HCT116 (cell line): Measurements from ENCODE around the gene ARHGEF37. TPM values are rescaled to one million over a fixed set of nuclear protein-coding genes. Genes with fewer than 3 reads are reported as not detected.

Source experiments
- ATAC-seq: fragments of 200-7000 bp; cut with Tn5 transposase; 2 replicates; pipeline ENCODE4 v1.9.1; 2020; ENCODE audit warnings: mild to moderate bottlenecking, moderate library complexity
- BruUV-seq: library from RNA; stranded (reverse); fragments of 400-500 nt; replicated peaks from 2 replicates; lab custom pipeline; 2021; lab: Mats Ljungman, UMichigan
- CTCF ChIA-PET: fragments of 300-600 bp; sonication (Branson Sonifier 250); formaldehyde crosslinking; loops from one replicate; lab custom pipeline; 2021; ENCODE audit warnings: antibody characterized with exemption; lab: Charles Lee
- POLR2A ChIA-PET: fragments of 300-600, 350-600 bp; sonication (Branson Sonifier 250); formaldehyde crosslinking; loops from one replicate; lab custom pipeline; 2021; ENCODE audit warnings: antibody characterized with exemption; lab: Charles Lee
- RAD21 ChIA-PET, 2 experiments: fragments of 300-600 bp; sonication (Branson Sonifier 250); formaldehyde crosslinking; loops; one replicate each; lab custom pipeline; 2023; ENCODE audit warnings: low total read pairs in 2 of 2; ENCODE audit not compliant: uncharacterized antibody in 2 of 2, unreplicated experiment in 2 of 2, low non-redundant PET in 1 of 2; lab: Charles Lee
- DNase-seq: peaks from one replicate; pipeline ENCODE4 v3.0.0-alpha.2; 2010; ENCODE audit warnings: low read depth, low spot score
- H2AFZ ChIP-seq: fragments of 200-600 bp; shearing (Covaris generic), sonication (generic); 2 replicates; pipeline ENCODE4 v1.6.1; 2017; ENCODE audit warnings: low read depth, mixed run types, mixed read lengths, antibody characterized with exemption, low read length; ENCODE audit not compliant: poor library complexity, severe bottlenecking
- H3K27ac ChIP-seq: 2 replicates; pipeline ENCODE4 v1.5.1; 2012; ENCODE audit warnings: low read depth, low read length
- H3K27me3 ChIP-seq: fragments of 200-600 bp; sonication (generic); 2 replicates; pipeline ENCODE4 v1.6.1; 2016; ENCODE audit warnings: mixed run types, low read length, mixed read lengths; ENCODE audit not compliant: insufficient read depth
- H3K36me3 ChIP-seq, 2 experiments: fragments of 200-500 bp in 1 of 2; fragments of 200-600 bp in 1 of 2; sonication (Bioruptor generic) in 1 of 2; sonication (generic) in 1 of 2; 2 replicates each; pipeline versions ENCODE4 v1.5.1 to v1.6.1; 2014 to 2016; ENCODE audit warnings: low read length in 2 of 2, inconsistent platforms in 1 of 2, mixed read lengths in 1 of 2, mixed run types in 1 of 2; ENCODE audit not compliant: insufficient read depth in 2 of 2, control insufficient read depth in 1 of 2
- H3K4me1 ChIP-seq, 2 experiments: fragments of 200-600 bp in 1 of 2; sonication (generic) in 1 of 2; 2 replicates each; pipeline versions ENCODE4 v1.5.1 to v1.6.1; 2012 to 2017; ENCODE audit warnings: low read length in 2 of 2, inconsistent platforms in 1 of 2, mild to moderate bottlenecking in 1 of 2, mixed read lengths in 1 of 2, mixed run types in 1 of 2, moderate library complexity in 1 of 2; ENCODE audit not compliant: insufficient read depth in 2 of 2, control insufficient read depth in 1 of 2
- H3K4me2 ChIP-seq: fragments of 200-600 bp; sonication (generic); 2 replicates; pipeline ENCODE4 v1.6.1; 2017; ENCODE audit warnings: mixed run types, low read length, mixed read lengths
- H3K4me3 ChIP-seq, 2 experiments: fragments of 200-600 bp in 1 of 2; sonication (generic) in 1 of 2; replicated peaks in 1 of 2; 2 replicates each; pipeline ENCODE4 v1.5.1; 2011 to 2016; ENCODE audit warnings: low read length in 2 of 2, control low read depth in 1 of 2, low read depth in 1 of 2, mild to moderate bottlenecking in 1 of 2, mixed read lengths in 1 of 2, mixed run types in 1 of 2
- H3K79me2 ChIP-seq: fragments of 200-600 bp; sonication (generic); 2 replicates; pipeline ENCODE4 v1.6.1; 2017; ENCODE audit warnings: mild to moderate bottlenecking, mixed run types, low read length, moderate library complexity, mixed read lengths; ENCODE audit not compliant: insufficient read depth
- H3K9ac ChIP-seq: fragments of 200-600 bp; sonication (generic); 2 replicates; pipeline ENCODE4 v1.6.1; 2016; ENCODE audit warnings: low read length, mixed read lengths
- H3K9me2 ChIP-seq: fragments of 200-600 bp; sonication (generic), shearing (Covaris generic); 2 replicates; pipeline ENCODE4 v1.6.1; 2017; ENCODE audit warnings: mixed run types, mild to moderate bottlenecking, moderate library complexity; ENCODE audit not compliant: insufficient read depth
- H3K9me3 ChIP-seq, 2 experiments: fragments of 200-500 bp in 1 of 2; fragments of 200-600 bp in 1 of 2; sonication (Bioruptor generic) in 1 of 2; sonication (generic) in 1 of 2; 2 replicates each; pipeline ENCODE4 v1.6.1; 2014 to 2017; ENCODE audit warnings: low read length in 2 of 2, mixed read lengths in 2 of 2, inconsistent platforms in 1 of 2, low read depth in 1 of 2, mild to moderate bottlenecking in 1 of 2, mixed run types in 1 of 2, moderate library complexity in 1 of 2; ENCODE audit not compliant: control insufficient read depth in 1 of 2, insufficient read depth in 1 of 2
- H4K20me1 ChIP-seq: fragments of 200-600 bp; sonication (generic), shearing (Covaris generic); 2 replicates; pipeline ENCODE4 v1.6.1; 2017; ENCODE audit warnings: mixed run types, mild to moderate bottlenecking, moderate library complexity; ENCODE audit not compliant: insufficient read depth
- ATF3 ChIP-seq: IDR thresholded peaks from 2 replicates; pipeline ENCODE4 v1.6.1; 2012
- CBX3 ChIP-seq: IDR thresholded peaks from 2 replicates; pipeline ENCODE4 v1.6.1; 2012; ENCODE audit warnings: low read depth
- CEBPB ChIP-seq: IDR thresholded peaks from 2 replicates; pipeline ENCODE4 v1.6.1; 2012; ENCODE audit warnings: low read depth
- EGR1 ChIP-seq: IDR thresholded peaks from 2 replicates; pipeline ENCODE4 v1.6.1; 2012; ENCODE audit warnings: low read depth
- ELF1 ChIP-seq: IDR thresholded peaks from 2 replicates; pipeline ENCODE4 v1.6.1; 2012; ENCODE audit warnings: low read depth, borderline replicate concordance
- EZH2 ChIP-seq: fragments of 200-600 bp; sonication (generic); IDR thresholded peaks from 2 replicates; pipeline ENCODE4 v1.6.1; 2017; ENCODE audit warnings: antibody characterized with exemption, mixed run types
- JUND ChIP-seq: IDR thresholded peaks from 2 replicates; pipeline ENCODE4 v1.6.1; 2012
- POLR2A ChIP-seq: IDR thresholded peaks from 2 replicates; pipeline ENCODE4 v1.7.0; 2011; ENCODE audit warnings: borderline replicate concordance; ENCODE audit not compliant: insufficient read depth, insufficient read length; ENCODE audit errors: extremely low read depth
- POLR2AphosphoS5 ChIP-seq: IDR thresholded peaks from 2 replicates; pipeline ENCODE4 v1.6.1; 2011; ENCODE audit warnings: mild to moderate bottlenecking, low read depth, low read length, moderate library complexity
- RAD21 ChIP-seq: IDR thresholded peaks from 2 replicates; pipeline ENCODE4 v1.6.1; 2012; ENCODE audit warnings: low read depth, mild to moderate bottlenecking
- REST ChIP-seq: IDR thresholded peaks from 2 replicates; pipeline ENCODE4 v1.6.1; 2012; ENCODE audit warnings: low read depth
- SIN3A ChIP-seq: IDR thresholded peaks from 2 replicates; pipeline ENCODE4 v1.6.1; 2012; ENCODE audit warnings: low read depth
- TCF7L2 ChIP-seq: IDR thresholded peaks from 2 replicates; pipeline ENCODE4 v1.7.0; 2011; ENCODE audit warnings: borderline replicate concordance, inconsistent platforms; ENCODE audit not compliant: insufficient read depth, insufficient read length; ENCODE audit errors: extremely low read depth
- YY1 ChIP-seq: IDR thresholded peaks from 2 replicates; pipeline ENCODE4 v1.6.1; 2011; ENCODE audit warnings: low read length, low read depth, moderate library complexity, mild to moderate bottlenecking; ENCODE audit not compliant: insufficient replicate concordance; ENCODE audit errors: extremely low read depth
- ZFX ChIP-seq: fragments of 450-650 bp; IDR thresholded peaks from 2 replicates; pipeline ENCODE4 v1.6.1; 2017
- ZNF274 ChIP-seq: fragments of 200-500 bp; sonication (Bioruptor generic); IDR thresholded peaks from 2 replicates; pipeline ENCODE4 v1.6.1; 2014; ENCODE audit warnings: mild to moderate bottlenecking, low read depth, low read length, inconsistent platforms
- intact Hi-C: fragments of 100-400 bp; cut with micrococcal nuclease; formaldehyde crosslinking; loops from 2 replicates; pipeline ENCODE4 v1.10.0; 2022
- total RNA-seq: library from RNA; stranded (reverse); gene quantifications from one replicate; pipeline ENCODE4 v1.2.1, GENCODE V29; 2021; ENCODE audit not compliant: unreplicated experiment
- TF ChIP-seq, protein P1 (sequence below): IDR thresholded peaks from 2 replicates; pipeline ENCODE4 v1.6.1; 2011; ENCODE audit warnings: mild to moderate bottlenecking, low read length, moderate library complexity; ENCODE audit not compliant: insufficient replicate concordance; ENCODE audit errors: extremely low read depth

Gene ARHGEF37
- total RNA-seq, 1 experiment from 2014 or later: 7.0 TPM

GRCh38 chr5:149599375-149599774 lies 18.1 kb downstream of the ARHGEF37 start:
- H3K4me3 ChIP-seq: no peak overlapping the region
- H3K9me3 ChIP-seq: no peaks in the 10 kb centered on the region
- intact Hi-C loops: no loop called here
- RAD21 ChIA-PET: no interaction called here
- H2AFZ ChIP-seq: no peak overlapping the region
- TF ChIP-seq JUND (no peak), ZNF274 (no peak), ATF3 (no peak), EGR1 (no peak), EZH2 (no peak), RAD21 (no peak), CEBPB (no peak), ZFX (no peak), POLR2AphosphoS5 (no peak), YY1 (no peak), CBX3 (no peak), TCF7L2 (no peak), POLR2A (no peak), REST (no peak), SIN3A (no peak), ELF1 (no peak)
- TF ChIP-seq, protein P1, sequence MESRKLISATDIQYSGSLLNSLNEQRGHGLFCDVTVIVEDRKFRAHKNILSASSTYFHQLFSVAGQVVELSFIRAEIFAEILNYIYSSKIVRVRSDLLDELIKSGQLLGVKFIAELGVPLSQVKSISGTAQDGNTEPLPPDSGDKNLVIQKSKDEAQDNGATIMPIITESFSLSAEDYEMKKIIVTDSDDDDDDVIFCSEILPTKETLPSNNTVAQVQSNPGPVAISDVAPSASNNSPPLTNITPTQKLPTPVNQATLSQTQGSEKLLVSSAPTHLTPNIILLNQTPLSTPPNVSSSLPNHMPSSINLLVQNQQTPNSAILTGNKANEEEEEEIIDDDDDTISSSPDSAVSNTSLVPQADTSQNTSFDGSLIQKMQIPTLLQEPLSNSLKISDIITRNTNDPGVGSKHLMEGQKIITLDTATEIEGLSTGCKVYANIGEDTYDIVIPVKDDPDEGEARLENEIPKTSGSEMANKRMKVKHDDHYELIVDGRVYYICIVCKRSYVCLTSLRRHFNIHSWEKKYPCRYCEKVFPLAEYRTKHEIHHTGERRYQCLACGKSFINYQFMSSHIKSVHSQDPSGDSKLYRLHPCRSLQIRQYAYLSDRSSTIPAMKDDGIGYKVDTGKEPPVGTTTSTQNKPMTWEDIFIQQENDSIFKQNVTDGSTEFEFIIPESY: no peak
- CTCF ChIA-PET: interaction anchor here (1.0 to 1.4 kb wide), 3 partner anchors 11 to 20 kb away, joined by 3 to 6 read pairs (median 4); no protein-coding TSS in a partner anchor
- no peaks in the 10 kb centered on the region for H3K27me3 ChIP-seq
- no peak overlapping the region for H3K27ac ChIP-seq
- no peak for DNase-seq
- H3K9ac ChIP-seq: no peak overlapping the region
- no peaks in the 10 kb centered on the region for H3K79me2 ChIP-seq
- POLR2A ChIA-PET: no interaction called here
- H3K36me3 ChIP-seq: no peaks in the 10 kb centered on the region
- ATAC-seq: no peak
- no peaks in the 10 kb centered on the region for H3K9me2 ChIP-seq
- H3K4me1 ChIP-seq: peaks cover 21 to 32% of the 10 kb centered on the region in 2 experiments
- H3K4me2 ChIP-seq: no peak overlapping the region
- no TSS peak for BruUV-seq
- no peaks in the 10 kb centered on the region for H4K20me1 ChIP-seq
